ENCODE data around the gene HEXD. TPM values are rescaled to one million over a fixed set of nuclear protein-coding genes. Genes with fewer than 3 reads are reported as not detected.
A peak's percentile ranks its signal among the peaks of the same experiment; 100 is the strongest.

Gene HEXD
- total RNA-seq, 4 donors from 2014 or later, result 15.7 to 27.1 (median 20.6) TPM

- Histone ChIP-seq H3K36me3 (peaks cover 7 to 61% (median 49%) of the 10 kb centered on the region in 4 donors), H3K4me1 (peaks cover 6 to 43% (median 41%) of the 10 kb centered on the region in 4 donors), H3K9me3 (no peaks in the 10 kb centered on the region), H3K27me3 (no peaks in the 10 kb centered on the region), H3K27ac (replicated peaks in 1 of 4) (peak overlapping the region in 2 of 4 donors; percentile 36 to 40), H3K4me3 (no peak overlapping the region)
- intact Hi-C loops (cut with DNase I), result no loop called here
- DNase-seq (ENCODE audit: extremely low spot score), result no peak
- TF ChIP-seq, protein P1, sequence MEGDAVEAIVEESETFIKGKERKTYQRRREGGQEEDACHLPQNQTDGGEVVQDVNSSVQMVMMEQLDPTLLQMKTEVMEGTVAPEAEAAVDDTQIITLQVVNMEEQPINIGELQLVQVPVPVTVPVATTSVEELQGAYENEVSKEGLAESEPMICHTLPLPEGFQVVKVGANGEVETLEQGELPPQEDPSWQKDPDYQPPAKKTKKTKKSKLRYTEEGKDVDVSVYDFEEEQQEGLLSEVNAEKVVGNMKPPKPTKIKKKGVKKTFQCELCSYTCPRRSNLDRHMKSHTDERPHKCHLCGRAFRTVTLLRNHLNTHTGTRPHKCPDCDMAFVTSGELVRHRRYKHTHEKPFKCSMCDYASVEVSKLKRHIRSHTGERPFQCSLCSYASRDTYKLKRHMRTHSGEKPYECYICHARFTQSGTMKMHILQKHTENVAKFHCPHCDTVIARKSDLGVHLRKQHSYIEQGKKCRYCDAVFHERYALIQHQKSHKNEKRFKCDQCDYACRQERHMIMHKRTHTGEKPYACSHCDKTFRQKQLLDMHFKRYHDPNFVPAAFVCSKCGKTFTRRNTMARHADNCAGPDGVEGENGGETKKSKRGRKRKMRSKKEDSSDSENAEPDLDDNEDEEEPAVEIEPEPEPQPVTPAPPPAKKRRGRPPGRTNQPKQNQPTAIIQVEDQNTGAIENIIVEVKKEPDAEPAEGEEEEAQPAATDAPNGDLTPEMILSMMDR (IDR thresholded peaks at IDR 0.05), result no peak
- TF ChIP-seq EP300 (IDR thresholded peaks at IDR 0.05) (no peak), POLR2AphosphoS5 (IDR thresholded peaks at IDR 0.05) (no peak), POLR2A (IDR thresholded peaks at IDR 0.05; ENCODE audit: low read depth) (no peak)
- 95% methylated on average over 15 of the region's 15 CpGs for WGBS
Observed at GRCh38 chr17:82446124-82446523, 28.0 kb downstream of the HEXD start.

DNA sequence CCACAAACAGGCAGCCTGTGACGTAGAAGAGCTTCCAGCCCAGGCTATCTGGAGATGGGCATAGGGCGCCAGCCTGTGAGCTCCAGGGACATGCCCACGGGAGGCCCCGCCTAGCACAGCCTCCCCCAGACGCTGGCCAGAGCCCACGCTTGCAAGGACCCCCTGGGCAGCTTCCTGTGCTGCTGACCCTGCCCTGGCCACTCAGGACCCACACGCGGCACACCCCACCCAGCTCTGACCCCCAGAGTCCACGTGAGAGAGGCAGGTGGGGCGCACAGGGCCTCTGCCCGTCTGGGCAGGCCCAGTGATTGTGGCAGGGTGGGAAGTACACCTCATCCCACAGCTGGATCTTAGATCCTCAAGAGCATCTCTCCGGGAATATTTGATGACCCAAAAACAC is 28.5 kb downstream of the HEXD start:
- TF ChIP-seq POLR2A (IDR thresholded peaks at IDR 0.05; ENCODE audit: low read depth), result no peak
- TF ChIP-seq, protein P1 (IDR thresholded peaks at IDR 0.05), result no peak
- no peak for TF ChIP-seq EP300 (IDR thresholded peaks at IDR 0.05)
- TF ChIP-seq POLR2AphosphoS5 (IDR thresholded peaks at IDR 0.05), result no peak
- H3K36me3 ChIP-seq, result peaks cover 7 to 58% (median 47%) of the 10 kb centered on the region in 4 donors
- 90% methylated on average over 7 of the region's 12 CpGs for WGBS
- H3K4me3 ChIP-seq, result no peak overlapping the region
- DNase-seq (ENCODE audit: extremely low spot score), result no peak
- intact Hi-C loops (cut with DNase I), result no loop called here
- no peaks in the 10 kb centered on the region for H3K27me3 ChIP-seq
- H3K4me1 ChIP-seq, result peaks cover 11 to 45% (median 43%) of the 10 kb centered on the region in 4 donors
- no peaks in the 10 kb centered on the region for H3K9me3 ChIP-seq
- H3K27ac ChIP-seq (replicated peaks in 1 of 4), result no peak overlapping the region

- DNase-seq (ENCODE audit: extremely low spot score), result no peak
- intact Hi-C loops (cut with DNase I), result no loop called here
- H3K27ac ChIP-seq (replicated peaks in 1 of 4), result no peak overlapping the region
- no peaks in the 10 kb centered on the region for H3K9me3 ChIP-seq
- 90% methylated on average over 11 of the region's 11 CpGs for WGBS
- H3K36me3 ChIP-seq, result peaks cover 0 to 46% (median 35%) of the 10 kb centered on the region in 4 donors
- TF ChIP-seq, protein P1 (IDR thresholded peaks at IDR 0.05), result no peak
- TF ChIP-seq EP300 (IDR thresholded peaks at IDR 0.05), result no peak
- TF ChIP-seq POLR2AphosphoS5 (IDR thresholded peaks at IDR 0.05), result no peak
- TF ChIP-seq POLR2A (IDR thresholded peaks at IDR 0.05; ENCODE audit: low read depth), result no peak
- H3K4me1 ChIP-seq, result peaks cover 13 to 49% (median 47%) of the 10 kb centered on the region in 4 donors
- no peaks in the 10 kb centered on the region for H3K27me3 ChIP-seq
- no peak overlapping the region for H3K4me3 ChIP-seq
Observed at GRCh38 chr17:82447876-82448275, 29.7 kb downstream of the HEXD start.

- intact Hi-C loops (cut with DNase I), result no loop called here
- DNase-seq (ENCODE audit: extremely low spot score), result no peak
- WGBS, result 76% methylated on average over 22 of the region's 30 CpGs
- Histone ChIP-seq H3K9me3 (no peaks in the 10 kb centered on the region), H3K36me3 (peaks cover 0 to 31% (median 20%) of the 10 kb centered on the region in 4 donors), H3K4me3 (peak overlapping the region; percentile 73 to 97 (median 84)), H3K27ac (replicated peaks in 1 of 4) (peak overlapping the region; percentile 84 to 97 (median 90)), H3K4me1 (peaks cover 13 to 49% (median 47%) of the 10 kb centered on the region in 4 donors), H3K27me3 (no peaks in the 10 kb centered on the region)
- peak; percentile 30 to 46 for TF ChIP-seq POLR2AphosphoS5 (IDR thresholded peaks at IDR 0.05)
- no peak for TF ChIP-seq POLR2A (IDR thresholded peaks at IDR 0.05; ENCODE audit: low read depth)
Observed at GRCh38 chr17:82449131-82449882, 31.2 kb downstream of the HEXD start.

- Histone ChIP-seq H3K27me3 (no peaks in the 10 kb centered on the region), H3K4me3 (peak overlapping the region; percentile 73 to 97 (median 84)), H3K9me3 (no peaks in the 10 kb centered on the region), H3K36me3 (peaks cover 0 to 25% (median 14%) of the 10 kb centered on the region in 4 donors), H3K4me1 (peaks cover 13 to 46% (median 46%) of the 10 kb centered on the region in 4 donors), H3K27ac (replicated peaks in 1 of 4) (peak overlapping the region; percentile 84 to 97 (median 90))
- 72% methylated on average over 17 of the region's 18 CpGs for WGBS
- intact Hi-C loops (cut with DNase I), result no loop called here
- TF ChIP-seq, protein P1 (IDR thresholded peaks at IDR 0.05), result no peak
- TF ChIP-seq EP300 (IDR thresholded peaks at IDR 0.05) (no peak), POLR2AphosphoS5 (IDR thresholded peaks at IDR 0.05) (no peak), POLR2A (IDR thresholded peaks at IDR 0.05; ENCODE audit: low read depth) (no peak)
- no peak for DNase-seq (ENCODE audit: extremely low spot score)
Observed at GRCh38 chr17:82449883-82450356, 31.8 kb downstream of the HEXD start.

Data from esophagus muscularis mucosa (tissue), 4 donors.